ENCODE measurements around the gene FBXW7.

Gene FBXW7

GRCh38 chr4:152346526-152346925, 189.4 kb downstream of the FBXW7 start:
- DNase-seq (ENCODE audit: extremely low read depth in 1 of 2, low read depth in 1 of 2), result no peak

- DNase-seq (ENCODE audit: extremely low read depth in 1 of 2, low read depth in 1 of 2), result no peak
These were observed 191.9 kb downstream of the FBXW7 start for GRCh38 chr4:152344001-152344400.

DNA sequence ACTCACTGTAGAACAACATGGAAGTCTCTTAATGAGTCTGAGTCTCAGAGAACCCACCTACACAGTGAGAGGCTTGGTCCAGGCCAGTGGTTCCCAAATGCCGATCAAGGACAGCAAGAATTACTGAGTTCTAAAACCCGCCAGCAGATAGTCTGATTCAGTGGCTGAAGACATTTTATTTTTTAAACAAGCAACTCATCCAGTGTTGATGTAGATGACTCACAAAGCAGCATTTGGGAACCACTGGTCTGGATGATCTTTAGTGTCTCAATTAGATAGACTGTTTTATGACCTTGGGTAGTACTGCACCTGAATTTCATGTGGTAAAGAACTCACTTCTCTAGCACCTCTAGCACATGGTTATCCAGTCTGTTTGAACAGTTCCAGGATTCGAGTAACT, 193.6 kb downstream of the FBXW7 start:
- DNase-seq (ENCODE audit: extremely low read depth in 1 of 2, low read depth in 1 of 2), result no peak

- DNase-seq (ENCODE audit: extremely low read depth in 1 of 2, low read depth in 1 of 2), result no peak
These were observed 195.1 kb downstream of the FBXW7 start for GRCh38 chr4:152340818-152341217.

- DNase-seq (ENCODE audit: extremely low read depth in 1 of 2, low read depth in 1 of 2), result no peak
These were observed 196.3 kb downstream of the FBXW7 start for GRCh38 chr4:152339576-152339975.

DNA sequence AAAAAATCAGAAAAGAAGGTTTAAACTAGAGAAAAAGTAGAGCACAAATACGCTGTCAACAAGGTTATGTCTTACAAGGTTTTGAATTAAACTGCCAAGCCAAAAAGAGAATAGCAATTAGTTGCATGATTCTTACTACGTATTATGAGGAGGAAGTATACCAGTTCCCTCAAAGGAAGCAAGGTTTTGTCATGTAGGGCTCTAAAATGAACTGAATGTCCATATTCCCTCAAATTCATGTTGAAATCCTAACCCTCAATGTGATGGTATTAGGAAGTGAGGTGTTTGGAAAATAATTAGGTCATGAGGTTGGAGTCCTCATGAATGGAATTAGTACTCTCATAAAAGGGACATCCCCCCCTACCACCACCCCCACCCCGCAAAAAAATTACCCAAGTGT, 201.0 kb downstream of the FBXW7 start:
- DNase-seq (ENCODE audit: extremely low read depth in 1 of 2, low read depth in 1 of 2), result no peak

- DNase-seq (ENCODE audit: extremely low read depth in 1 of 2, low read depth in 1 of 2), result no peak
These were observed 204.8 kb downstream of the FBXW7 start for GRCh38 chr4:152331042-152331441.

DNA sequence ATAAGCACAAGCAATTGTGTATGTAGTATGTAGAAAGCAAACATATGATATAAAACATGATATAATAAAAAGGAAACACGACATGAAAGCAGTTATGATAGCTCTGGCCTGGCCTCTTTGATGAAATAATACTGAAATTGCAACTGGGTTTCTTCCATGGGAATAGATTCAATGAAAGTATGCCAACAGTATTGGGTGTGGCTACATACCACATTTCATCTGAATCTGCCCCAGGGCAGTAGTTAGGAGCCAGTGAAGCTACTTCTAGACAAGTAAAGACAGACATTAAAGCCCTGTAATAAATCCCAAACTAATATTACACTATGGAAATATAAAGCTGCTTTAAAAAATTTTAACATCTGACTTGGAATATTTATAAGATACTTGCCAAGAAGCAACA, 207.3 kb downstream of the FBXW7 start:
- no peak for DNase-seq (ENCODE audit: extremely low read depth in 1 of 2, low read depth in 1 of 2)

DNA sequence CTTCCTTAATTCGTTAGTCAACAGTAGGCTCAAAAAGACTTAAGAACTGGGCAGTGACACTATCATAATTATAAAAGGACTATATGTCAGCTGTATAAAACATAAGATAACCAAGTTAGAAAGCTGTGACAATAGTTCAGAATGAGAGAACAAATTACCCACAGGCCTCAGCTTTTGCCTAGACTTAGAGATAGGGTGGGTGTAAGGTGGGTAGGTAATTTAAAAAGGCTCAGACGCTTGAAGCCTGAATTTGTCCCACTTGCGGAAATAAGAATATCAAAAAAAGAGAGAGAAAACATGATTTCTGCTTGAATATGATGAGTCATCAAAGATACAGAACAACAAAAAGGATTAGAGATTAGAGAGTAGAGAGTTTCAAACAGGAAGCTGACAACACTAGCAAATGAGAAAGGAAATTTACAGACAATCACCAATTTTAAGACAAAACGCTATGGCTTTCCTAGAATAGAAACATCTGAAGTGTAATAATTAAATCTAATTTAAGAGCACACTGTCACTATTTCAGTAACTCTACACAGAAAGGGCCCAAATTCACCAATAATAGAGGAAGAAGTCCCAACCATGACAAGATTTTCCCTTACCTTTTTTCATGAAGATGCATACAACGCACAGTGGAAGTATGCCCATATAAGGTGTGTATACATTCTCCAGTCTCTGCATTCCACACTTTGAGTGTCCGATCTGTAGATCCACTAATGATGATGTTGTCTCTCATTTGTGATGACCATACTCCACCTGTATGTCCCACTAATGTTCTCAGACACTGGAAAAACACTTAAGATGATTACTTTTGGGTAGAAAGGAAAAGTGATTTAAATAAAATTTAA, 208.1 kb downstream of the FBXW7 start:
- no peak for DNase-seq (ENCODE audit: extremely low read depth in 1 of 2, low read depth in 1 of 2)

GRCh38 chr4:152325831-152326230, 210.1 kb downstream of the FBXW7 start:
- no peak for DNase-seq (ENCODE audit: extremely low read depth in 1 of 2, low read depth in 1 of 2)

- DNase-seq (ENCODE audit: extremely low read depth in 1 of 2, low read depth in 1 of 2), result no peak
These were observed 212.7 kb downstream of the FBXW7 start for GRCh38 chr4:152323221-152323620.

DNA sequence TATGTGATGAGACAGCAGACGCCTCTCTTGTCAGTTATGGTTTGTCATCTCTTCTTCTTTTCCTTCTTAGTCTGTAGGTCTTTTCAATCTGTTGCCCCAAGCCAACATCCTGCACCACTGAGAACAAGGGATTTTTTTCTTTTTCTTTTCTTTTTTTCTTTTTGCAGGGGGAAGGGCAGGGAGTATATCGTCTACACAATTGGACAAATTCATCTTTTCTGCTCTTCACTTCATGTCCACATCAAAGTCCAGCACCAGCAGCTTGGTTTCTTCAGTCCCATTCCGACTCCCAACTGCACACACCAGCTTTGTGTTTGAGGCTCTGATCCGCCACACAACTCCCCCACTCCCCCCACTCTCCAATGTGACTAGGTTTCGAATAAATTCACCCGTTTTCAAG, 213.2 kb downstream of the FBXW7 start:
- no peak for DNase-seq (ENCODE audit: extremely low read depth in 1 of 2, low read depth in 1 of 2)

GRCh38 chr4:152321923-152322322, 214.0 kb downstream of the FBXW7 start:
- DNase-seq (ENCODE audit: extremely low read depth in 1 of 2, low read depth in 1 of 2), result no peak

- DNase-seq (ENCODE audit: extremely low read depth in 1 of 2, low read depth in 1 of 2), result no peak
These were observed 214.5 kb downstream of the FBXW7 start for GRCh38 chr4:152321398-152321797.

- no peak for DNase-seq (ENCODE audit: extremely low read depth in 1 of 2, low read depth in 1 of 2)
These were observed 218.9 kb downstream of the FBXW7 start for GRCh38 chr4:152316969-152317368.

- DNase-seq (ENCODE audit: extremely low read depth in 1 of 2, low read depth in 1 of 2), result no peak
These were observed 225.6 kb downstream of the FBXW7 start for GRCh38 chr4:152310257-152310656.

DNA sequence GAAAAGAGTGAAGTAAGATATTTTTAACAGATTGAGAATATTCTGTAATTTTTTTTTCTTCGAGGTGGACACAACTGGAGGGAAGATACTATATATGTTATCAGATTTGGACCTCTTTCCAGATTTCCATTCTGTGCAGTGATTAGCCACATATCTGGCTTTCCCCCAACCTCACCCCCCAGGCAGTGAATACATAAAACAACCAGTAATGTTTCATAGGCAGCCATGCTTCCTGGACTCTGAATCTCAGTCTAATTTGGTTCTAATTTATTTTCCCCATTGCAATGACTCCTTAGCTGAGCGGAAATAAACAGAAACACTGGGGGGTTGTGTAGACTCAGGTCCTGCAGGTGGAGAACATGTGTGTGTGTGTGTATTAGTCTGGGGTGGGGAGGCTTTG, 226.5 kb downstream of the FBXW7 start:
- no peak for DNase-seq (ENCODE audit: extremely low read depth in 1 of 2, low read depth in 1 of 2)

DNA sequence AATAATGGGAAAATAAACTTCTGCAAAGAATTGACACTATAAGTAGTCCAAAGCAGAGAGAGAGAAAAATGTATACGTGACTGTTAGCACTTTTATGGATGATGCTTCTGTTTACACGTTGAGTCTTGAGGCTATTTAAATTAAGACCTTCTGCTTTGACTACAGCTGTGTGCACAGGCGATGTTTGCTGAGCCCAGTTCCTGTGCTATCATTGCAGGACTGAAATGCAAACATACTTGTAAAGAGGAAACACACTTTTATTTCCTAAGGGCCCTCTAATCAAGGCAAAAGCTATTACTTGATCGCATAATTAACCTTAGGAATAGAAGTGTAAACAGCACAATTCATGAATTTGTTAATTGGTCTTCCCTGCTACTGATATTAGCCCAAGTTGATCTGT, 226.9 kb downstream of the FBXW7 start:
- DNase-seq (ENCODE audit: extremely low read depth in 1 of 2, low read depth in 1 of 2), result no peak

- no peak for DNase-seq (ENCODE audit: extremely low read depth in 1 of 2, low read depth in 1 of 2)
These were observed 228.2 kb downstream of the FBXW7 start for GRCh38 chr4:152307669-152308068.

GRCh38 chr4:152306541-152306940, 229.4 kb downstream of the FBXW7 start:
- DNase-seq (ENCODE audit: extremely low read depth in 1 of 2, low read depth in 1 of 2), result no peak

- DNase-seq (ENCODE audit: extremely low read depth in 1 of 2, low read depth in 1 of 2), result no peak
These were observed 231.7 kb downstream of the FBXW7 start for GRCh38 chr4:152304220-152304619.

DNA sequence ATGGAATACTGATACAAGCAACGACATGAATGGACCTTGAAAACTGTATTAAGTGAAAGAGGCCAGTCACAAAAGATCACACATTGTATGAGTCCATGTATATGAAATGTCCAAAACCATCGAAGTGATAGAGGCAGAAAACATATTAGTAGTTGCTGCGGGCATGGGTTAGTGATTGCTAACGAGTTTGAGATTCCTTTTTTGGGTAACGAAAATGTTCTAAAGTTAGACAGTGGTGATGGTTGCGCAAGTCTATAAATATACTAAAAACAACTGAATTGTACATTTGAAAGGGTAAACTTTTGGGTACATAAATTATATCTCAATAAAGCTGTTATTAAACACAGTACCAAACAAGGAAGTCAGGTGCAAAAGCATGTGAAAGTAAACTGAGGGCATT, 234.5 kb downstream of the FBXW7 start:
- no peak for DNase-seq (ENCODE audit: extremely low read depth in 1 of 2, low read depth in 1 of 2)

GRCh38 chr4:152299553-152299952, 236.3 kb downstream of the FBXW7 start:
- no peak for DNase-seq (ENCODE audit: extremely low read depth in 1 of 2, low read depth in 1 of 2)
